AG04450 (cell line): ENCODE data around the gene TACC2. TPM values are rescaled to one million over a fixed set of nuclear protein-coding genes. Genes with fewer than 3 reads are reported as not detected.

Source experiments
- CTCF ChIA-PET: fragments of 300-600, 350-600 bp; formaldehyde crosslinking; extraction: SDS; loops from one replicate; lab custom pipeline; 2022; ENCODE audit warnings: antibody characterized with exemption, inconsistent platforms; lab: Charles Lee
- POLR2A ChIA-PET: fragments of 350-600 bp; formaldehyde crosslinking; extraction: SDS; loops from one replicate; lab custom pipeline; 2021; ENCODE audit warnings: antibody characterized with exemption, inconsistent platforms; lab: Yijun Ruan, JAX
- DNase-seq: peaks from one replicate; pipeline ENCODE4 v3.0.0-alpha.2; 2011; ENCODE audit warnings: low read depth, low spot score
- H3K27ac ChIP-seq: one replicate; pipeline ENCODE4 v1.5.1; 2012; ENCODE audit warnings: low read depth, low read length, control low read depth
- H3K27me3 ChIP-seq: one replicate; pipeline ENCODE4 v1.6.0; 2012; ENCODE audit warnings: low read length; ENCODE audit not compliant: control insufficient read depth, insufficient read depth
- H3K4me3 ChIP-seq: 2 replicates; pipeline ENCODE4 v1.5.1; 2011; ENCODE audit warnings: mild to moderate bottlenecking, low read depth, low read length, control low read depth
- H3K9me3 ChIP-seq: 2 replicates; pipeline ENCODE4 v1.5.1; 2012; ENCODE audit warnings: low read length; ENCODE audit not compliant: control insufficient read depth, insufficient read depth
- CTCF ChIP-seq: IDR thresholded peaks from 2 replicates; pipeline ENCODE4 v1.5.1; 2011; ENCODE audit warnings: low read depth, low read length, control low read depth, inconsistent platforms
- polyA plus RNA-seq: library from polyadenylated mRNA; depleted of rRNA; stranded (reverse); fragments of >200 nt; gene quantifications from 2 replicates; pipeline ENCODE4 v1.2.3, GENCODE V29; 2011

Gene TACC2
- polyA plus RNA-seq, 1 experiment = 16.8 TPM

DNA sequence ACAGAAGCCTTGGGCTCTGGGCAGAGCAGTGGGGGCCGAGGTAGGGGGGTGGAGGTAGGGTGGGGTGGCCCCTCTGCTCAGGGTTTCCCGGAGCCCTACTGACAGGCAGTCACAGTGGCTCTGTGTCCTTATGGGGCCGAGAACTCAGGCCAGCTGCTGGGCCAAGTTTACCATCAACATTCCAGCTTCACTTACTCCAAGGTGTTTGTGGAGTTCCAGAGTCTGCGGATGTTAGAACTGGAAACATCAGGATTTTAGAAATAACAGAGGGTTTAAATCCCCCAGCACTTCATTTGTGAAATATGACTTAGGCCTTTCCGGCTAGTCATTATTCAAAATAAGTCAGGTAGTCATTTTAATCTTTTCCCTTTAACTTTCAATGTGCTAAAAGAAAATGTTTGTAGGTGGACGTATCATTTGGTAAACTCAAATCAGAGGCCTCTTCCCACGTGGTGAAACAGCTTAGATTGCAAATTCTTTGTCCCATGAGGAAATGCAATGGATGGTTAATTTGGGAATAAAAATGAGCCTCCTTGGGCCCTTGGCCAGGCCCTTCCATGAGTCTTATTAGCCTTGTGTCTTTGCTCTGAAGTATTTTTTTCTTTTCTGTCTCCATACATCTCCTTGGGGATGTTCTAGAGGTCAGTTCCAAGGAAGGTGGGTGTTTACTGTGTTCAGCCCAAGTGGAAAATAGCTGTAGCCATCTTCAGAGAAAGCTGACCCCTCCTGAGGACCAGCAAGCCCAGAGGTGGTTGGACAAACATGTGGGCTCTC is 182.5 kb downstream of the TACC2 start:
- Histone ChIP-seq H3K4me3 (no peak overlapping the region), H3K9me3 (no peaks in the 10 kb centered on the region), H3K27me3 (no peaks in the 10 kb centered on the region), H3K27ac (no peak overlapping the region)
- CTCF ChIA-PET = interaction anchor here (0.6 to 0.9 kb wide), 2 partner anchors 29 to 54 kb away, joined by 3 to 4 read pairs; no protein-coding TSS in a partner anchor
- TF ChIP-seq CTCF = no peak
- POLR2A ChIA-PET = no interaction called here
- no peak for DNase-seq

DNA sequence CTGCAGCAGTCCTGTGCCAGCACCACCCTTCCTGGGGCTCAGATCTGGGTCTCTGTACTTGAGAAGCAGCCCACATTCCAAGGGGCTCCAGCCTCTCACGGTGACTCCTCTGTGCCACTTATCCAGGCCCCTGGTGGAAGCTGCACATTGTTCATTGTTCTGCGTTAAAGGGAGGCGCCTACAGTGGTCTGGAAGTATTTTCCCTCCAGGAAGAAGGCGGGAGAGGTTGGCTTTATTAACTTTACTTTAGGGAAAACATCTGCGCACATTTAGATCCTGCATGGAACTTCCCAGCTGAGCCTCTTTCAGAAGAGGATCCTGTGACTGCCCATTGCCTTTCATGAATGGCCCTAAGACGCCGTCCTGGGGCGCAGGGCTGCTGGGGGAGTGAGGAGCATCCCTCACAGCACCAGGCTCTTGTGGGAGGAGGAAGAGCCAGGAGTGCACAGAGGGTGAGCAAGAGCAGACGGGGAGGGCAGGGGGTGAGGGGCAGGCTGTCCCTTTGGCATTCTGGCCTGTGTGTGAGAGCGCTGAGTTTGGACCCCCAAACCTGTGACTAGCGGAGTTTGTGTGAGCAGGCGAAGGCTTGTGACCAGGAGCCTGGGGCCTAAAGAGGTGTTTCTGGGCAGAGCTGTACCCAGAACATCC is 183.5 kb downstream of the TACC2 start:
- no peak overlapping the region for H3K4me3 ChIP-seq
- CTCF ChIA-PET = interaction anchor here (0.9 kb wide), 1 partner anchor 30 kb away, joined by 3 read pairs; no protein-coding TSS in a partner anchor
- no peaks in the 10 kb centered on the region for H3K27me3 ChIP-seq
- POLR2A ChIA-PET = no interaction called here
- no peak overlapping the region for H3K27ac ChIP-seq
- no peaks in the 10 kb centered on the region for H3K9me3 ChIP-seq
- DNase-seq = no peak
- TF ChIP-seq CTCF = no peak

DNA sequence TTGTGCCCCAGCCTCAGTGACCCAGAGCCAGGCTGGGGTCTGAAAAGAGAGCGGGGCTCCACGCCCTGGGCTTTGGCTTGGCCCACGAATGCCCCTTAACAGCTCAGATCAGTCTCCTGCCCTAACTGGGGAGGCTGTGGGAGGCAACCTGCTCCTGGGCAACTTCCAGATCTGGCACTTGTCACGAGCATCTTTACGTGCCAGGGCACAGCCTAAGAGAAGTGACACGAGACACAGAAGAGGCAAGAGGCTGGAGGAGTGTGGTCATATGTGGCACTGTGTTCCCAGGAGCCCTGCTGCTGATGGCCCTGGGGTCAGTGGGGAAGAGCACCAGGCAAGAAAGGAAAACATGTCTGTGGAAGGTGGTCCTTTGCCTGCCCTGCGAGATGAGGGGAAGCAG is 184.4 kb downstream of the TACC2 start:
- DNase-seq = no peak
- Histone ChIP-seq H3K27ac (no peak overlapping the region), H3K9me3 (no peaks in the 10 kb centered on the region), H3K4me3 (no peak overlapping the region), H3K27me3 (no peaks in the 10 kb centered on the region)
- no peak for TF ChIP-seq CTCF
- ChIA-PET POLR2A (no interaction called here), CTCF (no interaction called here)

- Histone ChIP-seq H3K9me3 (no peaks in the 10 kb centered on the region), H3K27ac (no peak overlapping the region), H3K4me3 (no peak overlapping the region), H3K27me3 (no peaks in the 10 kb centered on the region)
- no peak for DNase-seq
- no peak for TF ChIP-seq CTCF
- POLR2A ChIA-PET = no interaction called here
- CTCF ChIA-PET = no interaction called here
Measured at GRCh38 chr10:122173766-122174435, 184.9 kb downstream of the TACC2 start.
